Measurements from ENCODE around the gene MYZAP. TPM values are rescaled to one million over a fixed set of nuclear protein-coding genes. Genes with fewer than 3 reads are reported as not detected.

The MYZAP gene, protein sequence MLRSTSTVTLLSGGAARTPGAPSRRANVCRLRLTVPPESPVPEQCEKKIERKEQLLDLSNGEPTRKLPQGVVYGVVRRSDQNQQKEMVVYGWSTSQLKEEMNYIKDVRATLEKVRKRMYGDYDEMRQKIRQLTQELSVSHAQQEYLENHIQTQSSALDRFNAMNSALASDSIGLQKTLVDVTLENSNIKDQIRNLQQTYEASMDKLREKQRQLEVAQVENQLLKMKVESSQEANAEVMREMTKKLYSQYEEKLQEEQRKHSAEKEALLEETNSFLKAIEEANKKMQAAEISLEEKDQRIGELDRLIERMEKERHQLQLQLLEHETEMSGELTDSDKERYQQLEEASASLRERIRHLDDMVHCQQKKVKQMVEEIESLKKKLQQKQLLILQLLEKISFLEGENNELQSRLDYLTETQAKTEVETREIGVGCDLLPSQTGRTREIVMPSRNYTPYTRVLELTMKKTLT
- 10 to 100 TPM; 12.9 to 21.3 TPM for total RNA-seq
- long read RNA-seq, transcript MYZAP-201 (13 exons, 2,361 nt) = major isoform, 34 of 39 reads
- long read RNA-seq, partial matches to known transcripts = 0 of 39 reads
- long read RNA-seq, other reads (novel, unspliced or antisense) = 3 of 39 reads

DNA sequence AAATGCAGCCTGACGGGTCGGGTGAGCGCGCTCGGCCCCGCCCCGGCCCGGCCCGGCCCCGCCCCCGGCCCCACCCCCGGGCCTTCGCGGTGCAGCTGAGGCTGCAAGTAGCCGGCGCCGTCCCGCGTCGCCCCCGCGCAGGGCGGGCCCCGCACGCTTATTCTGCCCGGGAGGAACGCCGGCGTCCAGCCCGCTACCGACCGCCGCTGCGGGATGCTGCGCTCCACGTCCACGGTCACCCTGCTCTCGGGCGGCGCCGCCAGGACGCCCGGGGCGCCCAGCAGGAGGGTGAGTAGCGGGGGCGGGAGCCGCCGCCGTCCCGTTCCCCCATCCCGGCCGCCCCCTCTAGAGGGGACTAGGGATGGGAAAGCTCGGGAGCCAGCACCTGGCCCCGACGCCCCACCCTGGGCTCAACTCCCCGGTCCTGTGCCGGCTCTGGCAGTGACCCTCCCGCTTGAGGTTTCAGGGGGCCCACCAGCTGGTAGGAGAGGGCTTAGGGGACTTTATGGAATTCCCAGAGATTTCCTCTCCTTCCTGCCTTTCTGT lies at the start of gene MYZAP:
Gene MYZAP (plus strand): TSS at position 83 of the 546 bp plus-strand sequence. CDS start 131 bp downstream, at position 214.
- intact Hi-C loops (cut with DNase I, micrococcal nuclease) = no loop called here
- DNase-seq (peak; percentile 71 to 77), ATAC-seq (peak; percentile 84)

- no peak for ATAC-seq
- intact Hi-C loops (cut with DNase I, micrococcal nuclease) = loop anchor here in 1 of 2 donors (5.0 kb wide), 1 partner anchor 200 kb away; no protein-coding TSS in a partner anchor
Measured at GRCh38 chr15:57542505-57542817, 49.2 kb upstream of the MYZAP start.

GRCh38 chr15:57544848-57545480 lies 46.7 kb upstream of the MYZAP start:
- intact Hi-C loops (cut with DNase I, micrococcal nuclease) = loop anchor here in 1 of 2 donors (5.0 kb wide), 1 partner anchor 203 kb away; no protein-coding TSS in a partner anchor
- DNase-seq (no peak), ATAC-seq (no peak)

More at GRCh38 chr15:57542505-57542817, 49.2 kb upstream of the MYZAP start:
- DNase-seq = no peak

DNA sequence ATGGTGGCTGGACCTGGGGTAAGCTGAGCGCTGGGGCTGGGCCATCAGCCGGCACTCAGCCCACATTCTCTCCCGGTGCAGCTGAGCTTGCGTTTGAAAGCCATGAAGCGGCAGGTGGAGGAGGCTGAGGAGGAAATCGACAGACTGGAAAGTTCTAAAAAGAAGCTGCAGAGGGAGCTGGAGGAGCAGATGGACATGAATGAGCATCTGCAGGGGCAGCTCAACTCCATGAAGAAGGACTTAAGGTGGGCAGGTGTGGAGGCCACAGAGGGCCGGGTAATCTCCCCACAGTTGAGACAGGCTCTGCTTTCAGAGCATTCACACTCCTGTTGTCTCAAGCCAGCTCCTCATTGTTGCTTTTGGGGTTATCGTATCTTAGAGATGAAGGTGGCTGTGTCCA lies 45.7 kb upstream of the MYZAP start:
- ATAC-seq (no peak), DNase-seq (no peak)
- intact Hi-C loops (cut with DNase I, micrococcal nuclease) = no loop called here

DNA sequence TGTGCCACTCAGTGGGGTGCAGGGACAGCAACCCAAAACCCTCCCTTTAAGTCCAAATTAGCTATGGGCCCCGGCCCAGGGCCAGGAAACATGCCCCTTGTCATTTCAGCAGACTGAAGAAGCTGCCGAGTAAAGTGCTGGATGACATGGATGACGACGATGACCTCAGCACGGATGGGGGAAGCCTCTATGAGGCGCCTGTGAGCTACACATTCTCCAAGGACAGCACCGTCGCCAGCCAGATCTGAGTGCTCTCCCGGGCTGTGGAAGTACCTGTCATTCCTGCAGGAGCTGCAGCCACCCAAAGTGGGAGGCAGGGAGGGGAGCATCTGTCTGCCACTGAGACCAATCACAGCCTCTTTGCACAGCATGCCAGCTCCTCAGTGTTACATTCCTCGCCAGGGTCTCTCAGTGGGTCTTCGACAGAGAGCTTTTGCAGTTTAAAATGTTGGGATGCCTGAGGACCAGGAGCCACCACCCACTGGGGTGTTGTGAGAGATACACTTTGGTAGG lies 44.4 kb upstream of the MYZAP start:
- ATAC-seq (no peak), DNase-seq (no peak)
- intact Hi-C loops (cut with DNase I, micrococcal nuclease) = no loop called here

DNA sequence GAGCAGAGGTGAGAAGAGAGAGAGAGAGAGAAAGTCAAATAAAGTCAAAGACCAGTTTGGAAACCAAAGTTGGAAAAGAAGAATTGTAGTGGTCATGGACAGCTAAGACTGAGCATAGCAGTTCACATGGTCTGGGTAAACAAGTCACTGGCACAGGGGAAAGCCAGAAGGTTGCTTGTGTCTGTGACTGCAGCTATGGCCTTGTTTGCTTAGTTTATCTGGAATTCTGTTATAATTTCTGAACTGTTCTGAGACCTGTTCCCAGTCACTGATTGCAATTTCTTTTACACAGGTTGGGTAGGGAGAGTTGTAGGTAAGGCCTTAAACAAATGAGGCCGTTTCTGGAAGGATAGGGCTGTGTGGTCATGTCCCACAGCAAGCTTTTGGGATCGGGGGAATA lies 43.4 kb upstream of the MYZAP start:
- no peak for DNase-seq
- ATAC-seq = peak; percentile 54
- intact Hi-C loops (cut with DNase I, micrococcal nuclease) = no loop called here

- ATAC-seq (peak; percentile 75), DNase-seq (peak in 1 of 2 donors; percentile 60)
- intact Hi-C loops (cut with DNase I, micrococcal nuclease) = no loop called here
Measured at GRCh38 chr15:57548835-57549234, 42.9 kb upstream of the MYZAP start.

GRCh38 chr15:57549935-57550334 lies 41.8 kb upstream of the MYZAP start:
- DNase-seq (no peak), ATAC-seq (no peak)
- intact Hi-C loops (cut with DNase I, micrococcal nuclease) = loop anchor here in 1 of 2 donors (10.0 kb wide), 1 partner anchor 315 kb away; no protein-coding TSS in a partner anchor

DNA sequence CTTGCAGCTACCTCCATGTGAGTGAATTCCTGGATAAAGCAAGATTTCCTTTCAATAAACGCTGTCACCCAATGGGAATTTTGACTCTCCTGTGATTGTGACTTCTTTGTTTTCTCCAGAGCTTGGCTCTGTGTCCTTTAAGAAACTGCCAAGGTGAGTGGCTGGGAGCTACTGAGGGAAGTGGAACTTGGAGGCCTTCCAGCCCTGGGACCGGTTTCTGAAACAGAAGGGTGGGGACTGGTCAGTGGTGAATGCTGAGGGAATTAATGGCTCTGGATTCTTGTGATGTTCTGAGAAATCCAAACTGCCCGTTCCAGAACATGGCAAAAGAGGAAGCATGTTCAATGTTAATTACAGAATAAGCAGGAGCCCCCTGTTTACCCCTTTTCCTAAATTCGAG lies 41.1 kb upstream of the MYZAP start:
- DNase-seq = peak; percentile 66 to 83
- intact Hi-C loops (cut with DNase I, micrococcal nuclease) = loop anchor here in 1 of 2 donors (10.0 kb wide), 1 partner anchor 314 kb away; no protein-coding TSS in a partner anchor
- ATAC-seq = peak; percentile 53

GRCh38 chr15:57551715-57552677 lies 39.7 kb upstream of the MYZAP start:
- ATAC-seq = no peak
- DNase-seq = no peak
- intact Hi-C loops (cut with DNase I, micrococcal nuclease) = loop anchor here in 1 of 2 donors (10.0 kb wide), 1 partner anchor 313 kb away; no protein-coding TSS in a partner anchor

GRCh38 chr15:57552678-57553334 lies 38.9 kb upstream of the MYZAP start:
- DNase-seq (no peak), ATAC-seq (no peak)
- intact Hi-C loops (cut with DNase I, micrococcal nuclease) = loop anchor here in 1 of 2 donors (10.0 kb wide), 1 partner anchor 312 kb away; no protein-coding TSS in a partner anchor

GRCh38 chr15:57553526-57553925 lies 38.2 kb upstream of the MYZAP start:
- intact Hi-C loops (cut with DNase I, micrococcal nuclease) = loop anchor here in 1 of 2 donors (10.0 kb wide), 1 partner anchor 311 kb away; no protein-coding TSS in a partner anchor
- no peak for DNase-seq
- ATAC-seq = no peak

DNA sequence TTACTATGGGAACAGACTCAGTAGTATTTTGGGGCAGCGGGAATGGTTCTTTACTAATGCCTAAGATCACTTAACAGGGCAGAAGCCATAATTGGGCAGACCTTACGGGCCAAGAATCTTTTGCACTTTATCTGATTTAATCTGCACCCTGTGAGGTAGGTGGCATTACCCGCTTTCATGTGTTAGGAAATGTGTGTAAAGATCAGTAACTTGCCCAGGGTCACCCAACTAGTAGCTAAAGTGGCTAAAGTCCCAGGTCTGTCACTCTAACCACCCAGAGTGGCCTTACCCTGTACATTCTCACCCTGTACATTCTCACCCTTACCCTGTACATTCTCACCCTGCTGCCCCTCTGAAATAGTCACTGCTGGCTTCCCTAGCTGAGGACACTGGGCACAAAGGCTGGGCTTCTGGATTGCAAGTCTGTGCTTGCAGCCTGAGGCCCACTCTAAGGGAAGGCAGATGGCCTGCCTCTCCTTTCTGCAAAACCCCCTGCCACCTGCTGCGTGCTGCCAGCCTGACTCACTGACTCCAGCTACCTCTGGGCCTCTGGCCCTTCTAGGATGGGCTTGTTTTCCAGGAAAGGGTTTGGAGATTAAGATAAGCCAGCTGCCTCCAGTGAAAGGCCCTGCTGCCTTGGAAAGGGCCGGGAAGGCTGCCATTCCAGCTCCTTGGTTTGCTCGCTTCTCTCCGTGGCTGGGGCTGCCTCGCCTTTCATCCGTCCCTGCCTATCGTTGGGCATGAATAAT lies 37.5 kb upstream of the MYZAP start:
- ATAC-seq = no peak
- DNase-seq = no peak
- intact Hi-C loops (cut with DNase I, micrococcal nuclease) = loop anchor here in 1 of 2 donors (10.0 kb wide), 1 partner anchor 311 kb away; no protein-coding TSS in a partner anchor

GRCh38 chr15:57554812-57555179 lies 36.9 kb upstream of the MYZAP start:
- DNase-seq (no peak), ATAC-seq (no peak)
- intact Hi-C loops (cut with DNase I, micrococcal nuclease) = loop anchor here in 1 of 2 donors (5.0 to 10.0 kb wide), 2 partner anchors 58 to 310 kb away; no protein-coding TSS in a partner anchor

DNA sequence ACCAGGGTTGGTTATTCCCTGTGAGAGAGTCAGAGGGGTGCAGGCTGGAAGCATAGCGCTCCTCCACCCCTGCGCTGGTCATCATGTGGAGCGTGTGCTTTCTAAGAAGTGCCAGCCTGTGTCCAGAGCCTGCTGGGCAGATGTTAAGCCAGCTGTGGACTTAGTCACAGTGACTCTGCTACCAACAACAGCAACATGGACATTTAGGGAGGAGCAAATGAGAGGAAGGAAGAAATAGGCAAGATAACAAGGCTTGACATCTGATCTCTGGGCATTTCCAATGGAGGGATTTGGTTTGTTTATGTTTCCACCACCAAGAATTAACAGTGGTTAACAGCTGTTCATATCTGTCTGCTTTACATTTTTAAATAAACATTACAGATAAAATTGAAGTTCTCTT lies 36.4 kb upstream of the MYZAP start:
- ATAC-seq (no peak), DNase-seq (no peak)
- intact Hi-C loops (cut with DNase I, micrococcal nuclease) = loop anchor here in 1 of 2 donors (5.0 to 10.0 kb wide), 2 partner anchors 57 to 310 kb away; no protein-coding TSS in a partner anchor

- intact Hi-C loops (cut with DNase I, micrococcal nuclease) = loop anchor here in 1 of 2 donors (5.0 to 10.0 kb wide), 2 partner anchors 56 to 309 kb away; no protein-coding TSS in a partner anchor
- DNase-seq (no peak), ATAC-seq (no peak)
Measured at GRCh38 chr15:57556040-57556439, 35.7 kb upstream of the MYZAP start.

Data from left colon (tissue), 2 donors.